GM21576 (cell line): ENCODE data around the gene CIZ1.

Experiments
- ATAC-seq: cut with Tn5 transposase; IDR thresholded peaks from one replicate; pipeline ENCODE4 v1.9.1; 2021; ENCODE audit warnings: mild to moderate bottlenecking, moderate library complexity; ENCODE audit not compliant: unreplicated experiment

Gene CIZ1

DNA sequence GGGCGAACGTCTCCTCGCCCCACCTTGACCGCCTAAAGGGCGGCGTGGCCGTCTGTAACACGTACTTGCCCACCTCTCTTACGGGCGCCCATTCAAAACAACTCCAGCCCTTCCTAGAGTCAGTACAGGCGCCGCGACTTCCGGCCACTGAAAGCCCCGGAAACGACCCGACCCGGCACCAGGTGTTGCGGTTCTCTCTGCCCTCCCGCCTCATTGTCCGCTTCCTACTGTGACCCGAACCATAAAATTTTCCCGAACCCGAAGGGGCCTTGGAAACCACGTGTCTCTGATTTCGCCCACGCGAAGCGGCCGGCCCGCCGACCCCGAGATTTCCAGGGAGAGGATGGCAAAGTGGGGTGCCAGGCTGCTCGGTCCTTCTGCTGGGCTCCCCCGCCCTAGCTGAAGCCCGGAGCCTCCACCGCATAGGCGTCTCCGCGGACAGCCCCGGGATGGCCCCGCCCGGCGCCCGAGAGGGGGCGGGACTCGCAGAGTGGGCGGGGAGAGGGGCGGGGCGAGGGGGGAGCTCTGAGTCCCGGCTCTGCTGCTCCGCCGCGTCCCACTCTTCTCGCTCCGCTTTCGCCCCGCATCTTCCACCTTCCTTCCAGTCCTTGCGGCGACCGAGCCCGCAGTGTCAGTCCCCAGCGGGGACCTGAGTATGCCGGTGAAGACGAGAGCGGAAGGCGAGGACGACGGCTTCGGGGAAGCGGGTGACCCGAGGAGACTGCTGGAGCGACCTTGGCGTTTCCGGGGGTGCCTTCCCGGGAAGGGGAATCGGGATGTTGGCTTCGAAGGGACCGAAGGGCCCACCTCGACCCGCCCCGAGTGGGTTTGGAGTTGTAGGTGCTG, 63.2 kb downstream of the CIZ1 start:
- peak; percentile 60 for ATAC-seq

GRCh38 chr9:128127568-128127989, 63.8 kb downstream of the CIZ1 start, which contains the start of gene PTGES2:
Gene PTGES2 (minus strand): TSS chr9:128127729. CDS start chr9:128127717, 12 bp downstream.
- ATAC-seq, result peak; percentile 42

DNA sequence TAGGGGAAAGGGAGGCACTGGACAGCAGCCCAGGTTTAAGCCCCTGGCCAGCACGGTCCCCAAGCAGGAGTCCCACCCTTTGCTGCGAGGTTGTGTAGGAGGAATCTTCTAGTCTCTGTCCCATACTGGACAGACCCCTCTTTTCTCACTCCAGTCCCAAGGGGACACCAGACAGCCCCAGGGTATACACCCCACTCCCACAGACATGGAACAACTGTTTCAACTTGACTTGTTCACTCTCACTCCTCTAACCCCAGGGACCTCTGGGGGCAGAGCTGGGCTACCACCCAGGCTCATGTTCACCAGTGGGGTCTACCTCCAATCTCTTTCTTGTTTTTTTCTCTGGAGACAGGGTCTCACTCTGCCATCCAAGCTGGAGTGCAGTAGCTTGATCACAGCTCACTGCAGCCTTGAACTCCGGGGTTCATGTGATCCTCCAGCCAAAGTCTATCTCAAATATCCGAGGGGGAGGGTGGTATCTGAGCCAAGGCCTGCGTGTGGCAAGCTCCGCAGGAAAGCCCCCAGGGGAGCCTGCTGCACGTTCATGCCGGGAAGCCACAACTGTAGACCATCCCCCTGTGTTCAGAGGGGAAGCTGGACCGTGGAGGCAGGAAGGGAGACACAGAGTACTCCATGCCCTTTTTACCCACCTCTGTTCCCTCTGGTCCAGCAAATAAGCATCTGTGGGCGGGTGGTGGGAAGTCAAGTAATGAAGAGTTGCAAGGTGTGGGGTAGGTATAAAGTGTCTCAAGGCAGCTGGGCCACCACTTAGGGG, 65.6 kb downstream of the CIZ1 start:
- ATAC-seq, result no peak

- no peak for ATAC-seq
Observed at GRCh38 chr9:128124873-128125579, 66.3 kb downstream of the CIZ1 start.

GRCh38 chr9:128124451-128124850, 66.9 kb downstream of the CIZ1 start:
- ATAC-seq, result no peak

DNA sequence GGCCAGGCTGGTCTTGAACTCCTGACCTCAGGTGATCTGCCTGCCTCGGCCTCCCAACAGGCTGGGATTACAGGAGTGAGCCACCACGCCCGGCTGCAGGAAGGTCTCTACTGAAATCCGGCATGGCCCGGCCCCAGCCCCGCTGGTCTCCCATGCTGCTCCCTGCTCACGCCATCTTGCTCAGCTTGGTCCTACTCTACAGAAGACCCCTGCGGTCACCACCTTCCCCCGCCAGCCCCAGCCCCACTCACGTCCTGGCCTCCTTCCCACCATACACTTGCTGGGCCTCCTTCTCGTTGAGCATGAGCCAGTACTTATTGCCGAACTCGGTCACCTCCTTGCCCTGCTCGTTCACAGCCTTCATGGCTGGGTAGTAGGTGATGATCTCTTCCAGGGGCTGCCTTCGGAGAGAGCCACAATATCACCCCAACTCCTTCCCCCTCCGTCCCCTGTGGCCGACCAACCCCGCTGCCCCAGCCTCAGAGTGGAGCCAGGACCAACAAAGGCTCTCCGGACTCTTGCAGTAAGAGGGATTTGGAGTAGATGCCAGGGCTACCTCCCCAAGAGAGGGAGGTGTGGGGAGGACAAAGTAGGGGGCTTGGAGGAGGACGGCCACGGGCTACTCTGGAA, 67.8 kb downstream of the CIZ1 start:
- ATAC-seq, result no peak

DNA sequence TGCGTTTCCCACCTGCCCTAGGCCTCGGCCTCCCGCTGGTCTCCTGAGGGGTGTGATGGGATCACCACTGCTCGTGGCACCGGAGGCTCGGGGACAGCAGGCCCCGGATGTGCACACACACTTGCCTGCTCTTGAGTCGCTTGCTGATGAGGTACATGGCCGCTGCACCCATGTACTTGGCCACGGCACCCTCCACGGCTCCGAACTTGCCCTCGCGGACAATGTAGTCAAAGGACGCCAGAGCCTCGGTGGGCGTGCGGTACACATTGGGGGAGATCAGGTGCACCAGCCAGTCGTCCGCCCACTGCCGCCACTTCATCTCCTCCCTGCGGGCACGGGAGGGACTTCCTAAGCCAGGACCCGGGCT, 68.6 kb downstream of the CIZ1 start:
- no peak for ATAC-seq

DNA sequence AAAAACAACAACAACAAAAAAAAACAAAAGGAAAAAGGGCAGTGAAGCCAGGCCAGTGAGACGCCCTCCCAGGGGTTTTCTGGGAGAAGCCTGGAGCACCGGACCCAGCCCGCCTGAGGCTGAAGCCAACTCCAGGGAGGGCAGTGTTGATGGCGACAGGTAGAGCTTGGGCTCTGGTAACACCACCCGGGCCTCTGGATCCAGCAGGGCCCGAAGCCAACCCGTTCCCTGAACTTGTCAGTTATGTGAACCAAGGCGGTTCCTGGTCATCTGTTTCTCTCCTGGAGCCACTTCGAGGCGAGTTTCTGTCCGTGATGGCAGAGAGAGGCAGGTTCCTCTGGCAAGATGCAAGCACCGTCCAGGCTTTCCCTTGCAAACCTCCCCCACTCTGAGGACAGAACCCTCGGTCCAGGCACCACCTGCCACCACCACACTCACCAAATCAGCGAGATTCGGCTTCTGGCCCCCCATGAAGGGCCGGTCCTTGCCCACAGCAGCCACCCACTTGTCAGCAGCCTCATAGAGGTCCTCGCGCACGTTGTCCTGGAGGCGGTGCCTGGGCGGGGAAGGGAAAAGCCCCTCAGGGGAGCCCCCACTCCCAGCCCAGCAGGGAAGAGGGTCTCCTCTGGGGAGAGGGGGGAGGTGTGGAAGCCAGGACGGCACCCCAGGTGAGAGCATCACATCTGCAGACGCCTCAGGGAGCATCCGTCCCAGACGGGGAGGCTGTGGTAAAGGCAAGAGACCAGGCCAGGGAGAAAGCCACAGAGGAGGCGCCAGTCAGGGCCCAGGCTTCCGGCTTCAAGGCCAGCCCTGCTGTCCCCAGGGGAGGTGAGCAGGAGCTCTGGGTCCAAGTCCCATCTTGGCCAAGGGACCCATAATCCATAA, 69.2 kb downstream of the CIZ1 start:
- ATAC-seq, result no peak

DNA sequence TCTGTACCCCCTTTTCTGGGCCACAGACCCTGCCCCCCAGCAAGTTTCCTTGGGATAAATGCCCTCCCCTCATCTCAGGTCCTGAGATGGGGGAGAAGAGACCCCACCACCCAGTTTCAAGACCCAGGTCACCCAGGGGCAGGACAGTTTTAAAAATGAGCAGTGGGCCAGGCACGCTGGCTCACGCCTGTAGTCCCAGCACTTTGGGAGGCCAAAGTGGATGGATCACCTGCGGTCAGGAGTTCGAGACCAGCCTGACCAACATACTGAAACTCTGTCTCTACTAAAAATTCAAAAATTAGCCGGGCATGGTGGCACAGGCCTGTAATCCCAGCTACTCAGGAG, 69.9 kb downstream of the CIZ1 start:
- ATAC-seq, result no peak

DNA sequence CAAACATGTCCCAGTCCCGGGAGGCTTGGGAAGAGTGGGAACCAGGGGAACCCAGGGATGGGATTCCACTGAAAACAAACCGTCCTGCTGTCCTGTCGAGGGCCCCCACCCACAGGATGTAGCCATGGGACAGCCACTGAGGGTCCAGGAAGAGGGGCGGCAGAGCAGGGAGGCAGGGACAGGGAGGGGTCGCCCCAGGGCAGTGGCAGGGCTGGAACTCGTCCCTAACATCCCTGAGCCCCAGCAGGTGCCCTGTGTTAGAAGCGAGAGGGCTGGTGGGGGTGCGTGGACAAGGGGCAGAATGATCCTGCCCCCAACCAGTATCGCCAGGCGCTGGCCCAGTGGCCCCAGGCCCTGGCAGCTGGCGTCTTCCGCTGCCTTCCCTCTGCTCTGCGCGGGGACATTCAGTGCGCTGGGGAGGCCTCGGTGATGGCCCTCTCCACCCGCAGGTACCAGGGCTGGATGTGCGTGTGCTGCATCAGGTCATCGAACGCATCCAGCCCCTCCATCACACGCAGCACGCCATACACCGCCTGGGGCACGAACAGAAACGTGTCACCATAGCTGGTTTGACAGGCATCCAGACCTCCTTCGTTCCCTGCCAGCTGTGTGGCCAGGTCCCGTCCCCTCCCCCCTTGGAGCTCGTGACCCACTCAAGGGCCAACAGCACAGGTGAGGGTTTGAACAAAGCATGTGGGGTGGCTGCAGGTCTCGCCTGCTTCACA, 70.5 kb downstream of the CIZ1 start:
- no peak for ATAC-seq

DNA sequence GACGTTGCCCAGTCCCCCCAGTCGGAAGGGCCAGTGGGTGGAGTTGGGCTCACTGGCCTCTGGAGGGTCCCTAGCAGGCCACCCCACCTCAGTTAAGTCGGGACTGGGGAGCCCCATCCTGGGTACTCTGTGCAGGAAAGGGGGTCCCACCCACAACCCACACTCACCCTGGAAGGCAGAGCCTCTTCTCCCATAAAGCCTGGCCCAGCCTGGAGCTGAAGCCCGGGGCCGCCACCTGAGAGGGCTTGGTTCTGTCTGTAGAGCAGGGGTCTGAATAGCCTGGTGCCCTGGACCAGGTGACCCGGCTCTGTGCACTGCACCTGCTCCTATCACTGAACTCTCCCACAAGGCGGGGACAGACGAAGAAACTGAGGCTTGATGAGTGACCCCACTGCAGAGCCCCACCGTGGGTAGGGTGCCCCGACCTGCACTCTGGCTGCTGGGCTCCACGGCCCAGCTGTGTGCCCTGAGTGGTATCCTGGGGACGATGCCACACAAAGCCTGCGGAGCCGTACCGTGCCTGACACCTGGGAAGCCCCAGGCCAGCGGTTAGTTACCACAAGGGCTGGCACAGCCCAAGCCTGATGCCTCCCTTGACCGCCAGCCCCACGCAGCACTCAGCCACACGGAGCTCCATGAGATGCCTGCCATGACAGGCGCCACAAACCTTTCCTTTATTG, 71.2 kb downstream of the CIZ1 start:
- ATAC-seq, result no peak

DNA sequence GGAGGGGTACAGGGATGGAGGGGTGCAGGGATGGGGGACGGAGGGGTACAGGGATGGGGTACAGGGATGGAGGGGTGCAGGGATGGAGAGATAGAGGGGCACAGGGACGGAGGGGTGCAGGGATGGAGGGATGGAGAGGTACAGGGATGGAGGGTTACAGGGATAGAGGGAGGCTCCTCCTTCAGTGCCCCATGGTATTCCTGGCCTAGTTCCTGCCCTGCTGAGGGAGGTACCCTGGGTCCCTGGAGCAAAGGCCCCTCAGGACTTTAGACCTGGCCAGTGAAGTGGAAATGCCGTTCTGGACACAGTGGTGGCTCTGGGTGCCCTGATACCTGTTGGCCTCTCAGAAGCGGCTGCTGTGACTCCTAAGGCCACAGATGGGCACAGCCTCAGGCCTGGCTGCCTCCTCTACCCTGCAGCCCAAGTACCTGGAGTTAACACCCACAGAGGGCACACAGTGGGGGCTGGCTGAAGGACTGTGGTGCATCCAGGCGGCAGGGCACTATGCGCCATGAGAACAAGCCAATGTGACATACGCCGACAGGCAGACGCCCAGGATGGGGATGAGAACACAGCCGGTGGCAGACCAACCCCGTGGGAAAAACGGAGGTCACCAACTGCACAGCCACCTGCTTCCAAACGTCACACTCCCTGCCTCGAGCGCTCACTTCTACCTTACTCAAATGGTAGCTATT, 72.3 kb downstream of the CIZ1 start:
- no peak for ATAC-seq

- no peak for ATAC-seq
Observed at GRCh38 chr9:128118472-128118857, 72.9 kb downstream of the CIZ1 start.

- ATAC-seq, result no peak
Observed at GRCh38 chr9:128117613-128118471, 73.5 kb downstream of the CIZ1 start.

DNA sequence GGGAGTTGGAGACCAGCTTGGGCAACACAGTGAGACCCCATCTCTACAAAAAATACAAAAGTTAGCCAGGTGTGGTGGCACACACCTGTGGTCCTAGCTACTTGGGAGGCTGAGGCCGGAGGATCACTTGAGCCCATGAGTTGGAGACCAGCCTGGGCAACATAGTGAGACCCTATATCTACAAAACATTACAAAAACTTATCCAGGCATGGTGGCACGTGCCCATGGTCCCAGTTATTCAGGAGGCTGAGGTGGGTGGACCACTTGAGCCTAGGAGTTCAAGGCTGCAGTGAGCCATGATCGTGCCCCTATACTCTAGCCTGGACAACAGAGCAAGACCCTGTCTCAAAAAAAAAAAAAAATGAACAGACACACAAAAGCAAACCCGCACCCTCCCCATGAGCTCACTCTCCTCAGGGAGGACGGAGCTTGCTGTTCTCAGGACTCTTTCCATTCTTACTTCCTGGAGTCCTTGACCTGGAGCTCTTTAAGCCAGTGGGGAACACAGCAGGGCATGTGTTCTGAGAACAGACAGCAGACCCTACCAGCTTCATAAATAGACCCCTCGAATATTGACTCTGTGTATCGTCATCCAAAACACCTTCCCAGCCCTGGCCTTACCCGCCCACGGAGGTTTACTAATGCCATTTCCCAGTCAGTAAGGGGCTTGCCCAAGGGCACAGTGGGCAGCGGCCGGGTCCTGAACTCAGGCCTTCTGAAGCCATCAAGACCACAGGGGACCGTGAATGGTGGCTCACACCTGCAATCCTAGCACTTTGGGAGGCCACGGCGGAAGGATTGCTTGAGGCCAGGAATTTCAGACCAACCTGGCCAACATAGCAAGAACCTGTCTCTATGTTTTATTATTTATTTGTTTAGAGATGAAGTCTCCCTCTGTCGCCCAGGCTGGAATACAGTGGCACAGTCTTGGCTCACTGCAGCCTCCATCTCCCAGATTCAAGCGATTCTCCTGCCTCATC, 75.0 kb downstream of the CIZ1 start:
- no peak for ATAC-seq
